Calu3 (cell line): ENCODE results near the gene MICB. TPM values are rescaled to one million over a fixed set of nuclear protein-coding genes. Genes with fewer than 3 reads are reported as not detected.

Experiments
- BruUV-seq: library from RNA; stranded (reverse); fragments of 400-500 nt; replicated peaks from 2 replicates; lab custom pipeline; 2021; lab: Mats Ljungman, UMichigan
- CTCF ChIA-PET: fragments of 300-600 bp; sonication (Branson Sonifier 250); formaldehyde crosslinking; loops from one replicate; lab custom pipeline; 2022; ENCODE audit warnings: antibody characterized with exemption; lab: Charles Lee
- DNase-seq: peaks from one replicate; pipeline ENCODE4 v3.0.0; 2022
- H3K27ac Mint-ChIP-seq: one replicate; pipeline ENCODE4 v1.8.0; 2022; ENCODE audit warnings: mixed read lengths; ENCODE audit not compliant: unreplicated experiment
- H3K27me3 Mint-ChIP-seq: one replicate; pipeline ENCODE4 v1.8.0; 2022; ENCODE audit warnings: mixed read lengths; ENCODE audit not compliant: unreplicated experiment
- H3K36me3 Mint-ChIP-seq: one replicate; pipeline ENCODE4 v1.8.0; 2022; ENCODE audit warnings: mild to moderate bottlenecking, moderate library complexity, mixed read lengths; ENCODE audit not compliant: insufficient read depth, unreplicated experiment
- H3K4me1 Mint-ChIP-seq: one replicate; pipeline ENCODE4 v1.8.0; 2022; ENCODE audit warnings: mild to moderate bottlenecking, low read depth, mixed read lengths; ENCODE audit not compliant: unreplicated experiment
- H3K4me3 Mint-ChIP-seq: one replicate; pipeline ENCODE4 v1.8.0; 2022; ENCODE audit warnings: mild to moderate bottlenecking, low read depth, moderate library complexity, mixed read lengths; ENCODE audit not compliant: unreplicated experiment
- H3K9me3 Mint-ChIP-seq: one replicate; pipeline ENCODE4 v1.8.0; 2022; ENCODE audit warnings: low read depth, mixed read lengths; ENCODE audit not compliant: unreplicated experiment
- intact Hi-C: fragments of 100-400 bp; cut with micrococcal nuclease; formaldehyde crosslinking; loops from one replicate; pipeline ENCODE4 v1.10.0; 2022; ENCODE audit not compliant: unreplicated experiment
- total RNA-seq: library from RNA; stranded (reverse); gene quantifications from 2 replicates; pipeline ENCODE4 v1.2.3, GENCODE V29; 2022
- TF ChIP-seq, protein P1 (sequence below): fragments of 200-600 bp; IDR thresholded peaks from one replicate; pipeline ENCODE4 v1.8.0; 2022; ENCODE audit warnings: antibody characterized with exemption; ENCODE audit not compliant: unreplicated experiment

MICB gene
- total RNA-seq, 1 experiment from 2014 or later, result 64.3 TPM

DNA sequence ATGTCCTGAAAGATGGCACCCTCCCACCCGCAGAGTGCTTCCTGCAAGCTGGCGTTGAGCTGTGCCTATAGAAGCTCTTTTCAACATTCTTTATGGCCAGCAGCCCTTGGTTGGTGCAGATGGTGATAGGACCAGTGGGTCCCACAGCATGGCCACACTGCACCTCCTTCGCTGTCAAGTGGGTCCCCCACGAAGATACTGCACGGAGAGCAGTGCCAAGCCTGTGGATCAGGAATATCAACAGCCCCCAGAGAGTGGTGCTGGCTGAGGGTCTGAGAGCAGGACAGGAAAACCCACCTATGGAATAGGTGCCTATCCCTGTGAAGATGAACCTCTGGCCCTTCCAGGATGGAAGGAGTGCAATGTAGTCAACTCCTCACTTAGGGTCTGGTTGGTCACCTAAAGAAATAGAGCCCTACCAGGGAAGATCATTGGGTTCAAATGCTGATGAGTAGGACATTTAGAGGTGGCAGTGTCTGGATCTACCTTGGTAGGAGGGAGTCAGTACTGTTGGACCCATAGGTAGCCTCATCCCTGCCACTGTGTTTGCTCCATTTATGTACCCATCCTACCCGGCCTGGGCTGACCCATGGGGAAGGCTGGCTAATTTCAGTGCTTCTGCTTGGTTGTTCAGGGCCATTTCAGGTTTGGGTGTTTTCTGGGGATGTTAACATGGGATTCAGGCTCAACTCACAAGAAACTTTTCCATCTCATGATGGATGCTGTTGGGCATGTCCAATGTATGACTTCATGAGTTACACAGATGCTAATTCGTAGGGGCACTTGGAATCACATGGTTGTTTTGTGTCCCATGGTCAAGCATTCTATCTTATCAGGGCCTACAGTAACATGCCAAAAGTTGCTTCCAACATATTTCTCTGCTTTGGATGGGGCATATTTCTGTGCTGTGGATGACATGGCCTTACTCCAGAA is 33.4 kb upstream of the MICB start:
- intact Hi-C loops, result no loop called here
- peaks cover 21% of the 10 kb centered on the region for H3K4me1 Mint-ChIP-seq
- H3K4me3 Mint-ChIP-seq, result no peak overlapping the region
- peaks cover 26% of the 10 kb centered on the region for H3K27me3 Mint-ChIP-seq
- BruUV-seq, result no TSS peak
- TF ChIP-seq, protein P1, sequence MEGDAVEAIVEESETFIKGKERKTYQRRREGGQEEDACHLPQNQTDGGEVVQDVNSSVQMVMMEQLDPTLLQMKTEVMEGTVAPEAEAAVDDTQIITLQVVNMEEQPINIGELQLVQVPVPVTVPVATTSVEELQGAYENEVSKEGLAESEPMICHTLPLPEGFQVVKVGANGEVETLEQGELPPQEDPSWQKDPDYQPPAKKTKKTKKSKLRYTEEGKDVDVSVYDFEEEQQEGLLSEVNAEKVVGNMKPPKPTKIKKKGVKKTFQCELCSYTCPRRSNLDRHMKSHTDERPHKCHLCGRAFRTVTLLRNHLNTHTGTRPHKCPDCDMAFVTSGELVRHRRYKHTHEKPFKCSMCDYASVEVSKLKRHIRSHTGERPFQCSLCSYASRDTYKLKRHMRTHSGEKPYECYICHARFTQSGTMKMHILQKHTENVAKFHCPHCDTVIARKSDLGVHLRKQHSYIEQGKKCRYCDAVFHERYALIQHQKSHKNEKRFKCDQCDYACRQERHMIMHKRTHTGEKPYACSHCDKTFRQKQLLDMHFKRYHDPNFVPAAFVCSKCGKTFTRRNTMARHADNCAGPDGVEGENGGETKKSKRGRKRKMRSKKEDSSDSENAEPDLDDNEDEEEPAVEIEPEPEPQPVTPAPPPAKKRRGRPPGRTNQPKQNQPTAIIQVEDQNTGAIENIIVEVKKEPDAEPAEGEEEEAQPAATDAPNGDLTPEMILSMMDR, result no peak
- no peak for DNase-seq
- CTCF ChIA-PET, result no interaction called here
- no peaks in the 10 kb centered on the region for H3K9me3 Mint-ChIP-seq
- H3K27ac Mint-ChIP-seq, result no peak overlapping the region
- H3K36me3 Mint-ChIP-seq, result peaks cover 15% of the 10 kb centered on the region

DNA sequence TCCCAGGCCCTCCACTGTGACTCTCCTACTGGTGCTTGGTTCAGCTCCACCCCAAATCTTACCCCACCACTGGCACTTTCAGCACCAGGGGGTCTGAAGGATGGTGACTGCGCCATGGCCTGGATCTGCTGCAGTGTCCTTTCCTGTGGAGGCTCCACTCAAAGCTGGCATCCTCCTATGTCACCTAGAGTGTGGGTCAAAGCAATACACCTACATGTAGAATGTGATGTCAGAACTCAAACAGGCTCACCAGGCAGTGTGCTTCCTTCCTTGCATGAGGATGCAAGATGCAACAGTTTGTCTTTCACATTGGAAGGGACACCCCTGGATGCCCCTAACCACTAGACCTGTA is 32.8 kb upstream of the MICB start:
- no peak for DNase-seq
- Mint-ChIP-seq H3K4me1 (peaks cover 21% of the 10 kb centered on the region), H3K27ac (no peak overlapping the region), H3K9me3 (no peaks in the 10 kb centered on the region), H3K27me3 (peaks cover 32% of the 10 kb centered on the region), H3K4me3 (no peak overlapping the region), H3K36me3 (peaks cover 15% of the 10 kb centered on the region)
- intact Hi-C loops, result no loop called here
- CTCF ChIA-PET, result no interaction called here
- TF ChIP-seq, protein P1, result no peak
- BruUV-seq, result no TSS peak

- peaks cover 38% of the 10 kb centered on the region for H3K27me3 Mint-ChIP-seq
- no peak overlapping the region for H3K27ac Mint-ChIP-seq
- no TSS peak for BruUV-seq
- H3K4me3 Mint-ChIP-seq, result no peak overlapping the region
- intact Hi-C loops, result no loop called here
- TF ChIP-seq, protein P1, result no peak
- no peaks in the 10 kb centered on the region for H3K9me3 Mint-ChIP-seq
- no peak for DNase-seq
- H3K36me3 Mint-ChIP-seq, result peaks cover 15% of the 10 kb centered on the region
- CTCF ChIA-PET, result no interaction called here
- peaks cover 21% of the 10 kb centered on the region for H3K4me1 Mint-ChIP-seq
These were observed 32.2 kb upstream of the MICB start for GRCh38 chr6:31465718-31466117.

- no TSS peak for BruUV-seq
These were observed 31.5 kb upstream of the MICB start for GRCh38 chr6:31466466-31466865.

More at GRCh38 chr6:31466466-31466865, 31.5 kb upstream of the MICB start:
- intact Hi-C loops, result no loop called here
- Mint-ChIP-seq H3K27me3 (peaks cover 45% of the 10 kb centered on the region), H3K36me3 (peaks cover 15% of the 10 kb centered on the region), H3K4me1 (peaks cover 21% of the 10 kb centered on the region), H3K9me3 (no peaks in the 10 kb centered on the region), H3K4me3 (no peak overlapping the region), H3K27ac (no peak overlapping the region)
- CTCF ChIA-PET, result no interaction called here
- TF ChIP-seq, protein P1, result no peak
- no peak for DNase-seq
